A549 (cell line): ENCODE measurements around the gene RNF8. TPM values are rescaled to one million over a fixed set of nuclear protein-coding genes. Genes with fewer than 3 reads are reported as not detected.

Experiments used
- ATAC-seq, 2 experiments: fragments of 200-7000 bp in 1 of 2; fragments of >200 bp in 1 of 2; cut with Nextera tagmentation in 1 of 2; cut with Tn5 transposase in 1 of 2; 3 replicates each; pipeline versions ENCODE4 v1.8.0 to v1.9.1; 2018 to 2020; ENCODE audit warnings: mild to moderate bottlenecking in 1 of 2, moderate library complexity in 1 of 2
- CTCF ChIA-PET: fragments of 300-600 bp; sonication (Branson Sonifier 250); formaldehyde crosslinking; extraction: SDS; loops from one replicate; lab custom pipeline; 2021; ENCODE audit warnings: antibody characterized with exemption, inconsistent platforms; lab: Yijun Ruan, JAX
- POLR2A ChIA-PET: fragments of 350-600 bp; formaldehyde crosslinking; extraction: SDS; loops from one replicate; lab custom pipeline; 2021; ENCODE audit warnings: antibody characterized with exemption, inconsistent platforms; lab: Yijun Ruan, JAX
- DNase-seq, 2 experiments: peaks; one replicate each; pipeline versions ENCODE4 v3.0.0 to v3.0.0-alpha.2; 2011 to 2016; ENCODE audit warnings: low read depth in 1 of 2, low spot score in 1 of 2
- FAIRE-seq: peaks from 2 replicates; lab custom pipeline; 2011; peaks lifted over from hg19 to GRCh38; lab: Jason Lieb, UNC
- H3K27ac ChIP-seq, 2 experiments: fragments of >200 bp; sonication (Bioruptor Twin); formaldehyde crosslinking; 3 replicates each; pipeline ENCODE4 v1.5.1; 2016 to 2017
- H3K4me1 ChIP-seq: fragments of >200 bp; sonication (Bioruptor Twin); formaldehyde crosslinking; 3 replicates; pipeline ENCODE4 v1.6.1; 2016
- H3K4me2 ChIP-seq: fragments of >200 bp; sonication (Bioruptor Twin); formaldehyde crosslinking; 3 replicates; pipeline ENCODE4 v1.6.1; 2016
- H3K4me3 ChIP-seq: fragments of >200 bp; sonication (Bioruptor Twin); formaldehyde crosslinking; 3 replicates; pipeline ENCODE4 v1.5.1; 2016
- H3K9me3 ChIP-seq: fragments of >200 bp; sonication (Bioruptor Twin); formaldehyde crosslinking; 3 replicates; pipeline ENCODE4 v1.6.1; 2016
- CEBPB ChIP-seq, 2 experiments: fragments of >200 bp in 1 of 2; sonication (Bioruptor Twin) in 1 of 2; formaldehyde crosslinking in 1 of 2; IDR thresholded peaks; 2 replicates each; pipeline ENCODE4 v1.6.1; 2012 to 2016
- EHF ChIP-seq: fragments of 250-450 bp; sonication (Bioruptor Pico); IDR thresholded peaks from 2 replicates; pipeline ENCODE4 v1.5.0; 2020; ENCODE audit warnings: mild to moderate bottlenecking
- FOSL2 ChIP-seq, 2 experiments: fragments of 450-650 bp in 1 of 2; fragments of >200 bp in 1 of 2; sonication (Bioruptor Twin) in 1 of 2; formaldehyde crosslinking; IDR thresholded peaks; 2 replicates each; pipeline versions ENCODE4 v1.5.0 to v1.6.1; 2016 to 2020; ENCODE audit warnings: mild to moderate bottlenecking in 1 of 2, moderate library complexity in 1 of 2
- HDAC2 ChIP-seq: fragments of 200-600 bp; sonication (generic); IDR thresholded peaks from 2 replicates; pipeline ENCODE4 v1.6.1; 2016
- HEYL ChIP-seq: fragments of 250-450 bp; sonication (Bioruptor Pico); IDR thresholded peaks from 2 replicates; pipeline ENCODE4 v1.8.0; 2021; ENCODE audit warnings: mild to moderate bottlenecking, moderate library complexity
- HOXA7 ChIP-seq: fragments of 250-450 bp; sonication (Bioruptor Pico); IDR thresholded peaks from 2 replicates; pipeline ENCODE4 v1.5.0; 2020; ENCODE audit warnings: mild to moderate bottlenecking, moderate library complexity
- JUN ChIP-seq, 2 experiments: fragments of >200 bp; sonication (Bioruptor Twin); formaldehyde crosslinking; IDR thresholded peaks; 2 replicates in 1 of 2; 3 replicates in 1 of 2; pipeline ENCODE4 v1.6.1; 2016 to 2017
- JUNB ChIP-seq: fragments of >200 bp; sonication (Bioruptor Twin); formaldehyde crosslinking; IDR thresholded peaks from 2 replicates; pipeline ENCODE4 v1.6.1; 2016
- KDM1A ChIP-seq: fragments of 200-600 bp; sonication (generic); IDR thresholded peaks from 2 replicates; pipeline ENCODE4 v1.6.1; 2016; ENCODE audit warnings: low read depth, mild to moderate bottlenecking
- KDM5A ChIP-seq: fragments of 200-600 bp; sonication (generic); IDR thresholded peaks from 2 replicates; pipeline ENCODE4 v1.6.1; 2016; ENCODE audit warnings: antibody characterized with exemption, mild to moderate bottlenecking
- NPAS2 ChIP-seq: fragments of 250-450 bp; sonication (Bioruptor Pico); IDR thresholded peaks from 2 replicates; pipeline ENCODE4 v1.8.0; 2022; ENCODE audit warnings: mild to moderate bottlenecking, moderate library complexity, borderline replicate concordance
- POLR2A ChIP-seq: IDR thresholded peaks from 2 replicates; pipeline ENCODE4 v1.6.1; 2012; ENCODE audit warnings: mild to moderate bottlenecking, low read length
- POLR2AphosphoS2 ChIP-seq: conservative IDR thresholded peaks from 2 replicates; pipeline ENCODE4 v1.6.1; 2012; ENCODE audit warnings: low read length, improper control_type of control experiment, inconsistent platforms
- RAD21 ChIP-seq, 2 experiments: fragments of >200 bp in 1 of 2; sonication (Bioruptor Twin) in 1 of 2; formaldehyde crosslinking in 1 of 2; IDR thresholded peaks in 1 of 2; conservative IDR thresholded peaks in 1 of 2; 2 replicates in 1 of 2; 3 replicates in 1 of 2; pipeline ENCODE4 v1.6.1; 2012 to 2018; ENCODE audit warnings: inconsistent platforms in 1 of 2
- RFX5 ChIP-seq: fragments of 450-650 bp; IDR thresholded peaks from 2 replicates; pipeline ENCODE4 v1.7.1; 2014; ENCODE audit warnings: antibody characterized with exemption, mild to moderate bottlenecking, moderate library complexity
- SMC3 ChIP-seq: fragments of >200 bp; sonication (Bioruptor Twin); formaldehyde crosslinking; IDR thresholded peaks from 3 replicates; pipeline ENCODE4 v1.6.1; 2018; ENCODE audit warnings: inconsistent platforms
- SREBF2 ChIP-seq: fragments of 450-650 bp; IDR thresholded peaks from 2 replicates; pipeline ENCODE4 v1.6.1; 2014; ENCODE audit warnings: mild to moderate bottlenecking, moderate library complexity
- WGBS: methylation state at CpG from one replicate; pipeline ENCODE4 v1.1.6; 2017; ENCODE audit errors: missing lambda C conversion rate; 5-methylcytosine and 5-hydroxymethylcytosine counted together
- polyA plus RNA-seq, 4 experiments: library from polyadenylated mRNA; depleted of rRNA in 3 of 4; stranded (reverse); fragments of >200 nt; fragmentation: RNase III in 1 of 4; extraction: RNeasy Plus Mini Kit Qiagen cat#74134 plus additional on column Dnase treatment in 1 of 4; gene quantifications; 2 replicates in 3 of 4; 3 replicates in 1 of 4; pipeline ENCODE4 v1.2.3, GENCODE V29; 2011 to 2017
- TF ChIP-seq, protein P1 (sequence below): fragments of 150-350 bp; IDR thresholded peaks from 2 replicates; pipeline ENCODE4 v1.6.1; 2014; ENCODE audit warnings: low read depth, mild to moderate bottlenecking, low read length
- TF ChIP-seq, protein P2 (sequence below): fragments of 250-450 bp; sonication (Bioruptor Pico); IDR thresholded peaks from 2 replicates; pipeline ENCODE4 v1.5.0; 2020; ENCODE audit warnings: low read depth, mild to moderate bottlenecking, moderate library complexity
- TF ChIP-seq, protein P3 (sequence below): fragments of 200-600 bp; sonication (generic); IDR thresholded peaks from 2 replicates; pipeline ENCODE4 v1.6.1; 2016; ENCODE audit warnings: antibody characterized with exemption, mild to moderate bottlenecking, moderate library complexity
- TF ChIP-seq, protein P4 (sequence below): IDR thresholded peaks from 2 replicates; pipeline ENCODE4 v1.6.1; 2012
- TF ChIP-seq, protein P5 (sequence below): IDR thresholded peaks from 2 replicates; pipeline ENCODE4 v1.6.1; 2012; ENCODE audit warnings: low read depth, borderline replicate concordance
- TF ChIP-seq, protein P6 (sequence below): IDR thresholded peaks from 2 replicates; pipeline ENCODE4 v1.6.1; 2012
- TF ChIP-seq, protein P7 (sequence below): fragments of 250-450 bp; sonication (Bioruptor Pico); IDR thresholded peaks from 2 replicates; pipeline ENCODE4 v1.5.0; 2021; ENCODE audit warnings: mild to moderate bottlenecking, moderate library complexity, borderline replicate concordance

Gene RNF8
- polyA plus RNA-seq, 2 of the 4 experiments (the other 2 are of a cell fraction) = 21.4 to 22.0 TPM

DNA sequence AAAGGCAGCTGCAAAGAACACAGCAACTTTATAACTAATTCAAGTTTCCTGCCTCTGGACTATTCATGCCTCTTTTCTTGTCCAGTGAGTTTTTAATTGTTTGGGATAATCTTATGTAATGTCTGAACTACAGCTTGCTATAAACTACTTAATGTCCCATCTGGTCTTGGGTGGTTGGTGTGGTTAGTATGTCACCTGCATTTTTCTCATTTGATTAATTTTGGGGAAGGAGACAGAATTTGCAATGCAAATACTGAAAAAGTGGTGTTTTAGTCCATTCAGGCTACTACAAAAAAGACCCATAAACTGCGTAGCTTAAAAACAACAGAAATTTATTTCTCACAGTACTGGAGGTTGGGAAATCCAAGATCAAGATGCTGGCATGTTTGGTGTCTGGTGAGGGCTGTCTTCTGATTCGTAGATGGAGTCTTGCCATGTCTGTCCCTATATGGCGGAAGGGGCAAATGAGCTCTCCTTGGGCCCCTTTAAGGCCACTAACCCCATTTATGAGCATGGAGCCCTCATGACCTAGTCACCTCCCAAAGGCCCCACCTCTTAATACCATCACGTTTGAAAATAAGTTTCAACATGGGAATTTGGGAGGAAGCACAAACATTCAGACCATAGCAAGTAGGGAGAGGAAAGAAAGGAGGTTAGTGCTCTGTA is 22.4 kb downstream of the RNF8 start:
- 69% methylated on average over 4 of the region's 4 CpGs for WGBS
- ChIA-PET POLR2A (no interaction called here), CTCF (interaction anchor here (1.0 kb wide), 1 partner anchor 10 kb away, joined by 3 read pairs; no protein-coding TSS in a partner anchor)
- no peak overlapping the region for H3K4me2 ChIP-seq
- FAIRE-seq = no peak
- DNase-seq = no peak
- TF ChIP-seq, protein P1, sequence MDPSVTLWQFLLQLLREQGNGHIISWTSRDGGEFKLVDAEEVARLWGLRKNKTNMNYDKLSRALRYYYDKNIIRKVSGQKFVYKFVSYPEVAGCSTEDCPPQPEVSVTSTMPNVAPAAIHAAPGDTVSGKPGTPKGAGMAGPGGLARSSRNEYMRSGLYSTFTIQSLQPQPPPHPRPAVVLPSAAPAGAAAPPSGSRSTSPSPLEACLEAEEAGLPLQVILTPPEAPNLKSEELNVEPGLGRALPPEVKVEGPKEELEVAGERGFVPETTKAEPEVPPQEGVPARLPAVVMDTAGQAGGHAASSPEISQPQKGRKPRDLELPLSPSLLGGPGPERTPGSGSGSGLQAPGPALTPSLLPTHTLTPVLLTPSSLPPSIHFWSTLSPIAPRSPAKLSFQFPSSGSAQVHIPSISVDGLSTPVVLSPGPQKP = no peak
- TF ChIP-seq POLR2A = no peak
- TF ChIP-seq, protein P2, sequence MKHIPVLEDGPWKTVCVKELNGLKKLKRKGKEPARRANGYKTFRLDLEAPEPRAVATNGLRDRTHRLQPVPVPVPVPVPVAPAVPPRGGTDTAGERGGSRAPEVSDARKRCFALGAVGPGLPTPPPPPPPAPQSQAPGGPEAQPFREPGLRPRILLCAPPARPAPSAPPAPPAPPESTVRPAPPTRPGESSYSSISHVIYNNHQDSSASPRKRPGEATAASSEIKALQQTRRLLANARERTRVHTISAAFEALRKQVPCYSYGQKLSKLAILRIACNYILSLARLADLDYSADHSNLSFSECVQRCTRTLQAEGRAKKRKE (CRISPR knock-in tag) = no peak
- TF ChIP-seq EHF (CRISPR knock-in tag) = no peak
- no peak for ATAC-seq
- H3K27ac ChIP-seq = no peak overlapping the region
- no peaks in the 10 kb centered on the region for H3K9me3 ChIP-seq
- H3K4me1 ChIP-seq = no peaks in the 10 kb centered on the region
- no peak overlapping the region for H3K4me3 ChIP-seq

DNA sequence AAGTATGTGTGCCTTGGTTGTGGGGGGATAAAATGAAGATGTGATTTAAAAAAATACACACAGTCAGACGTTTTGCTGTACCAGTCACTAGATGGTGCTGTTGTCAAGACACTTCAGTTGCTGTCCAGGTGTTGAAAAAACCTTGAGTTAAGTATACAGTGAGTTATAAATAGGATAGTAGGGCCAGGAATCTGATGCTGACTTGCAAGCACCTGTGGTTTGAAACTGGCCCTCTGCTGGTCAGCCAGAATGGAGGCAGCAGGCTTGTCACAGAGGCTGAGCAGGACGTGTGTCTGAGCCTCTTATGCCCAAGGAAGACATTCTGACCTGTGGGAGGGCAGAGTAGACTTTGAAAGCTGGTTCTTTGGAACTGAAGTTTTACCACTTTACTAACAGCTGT is 27.8 kb downstream of the RNF8 start:
- no peak overlapping the region for H3K4me3 ChIP-seq
- H3K4me2 ChIP-seq = no peak overlapping the region
- FAIRE-seq (no peak), DNase-seq (peak; percentile 15 to 71), ATAC-seq (peak; percentile 59 to 79)
- H3K9me3 ChIP-seq = no peaks in the 10 kb centered on the region
- ChIA-PET CTCF (interaction anchor here (0.7 to 2.7 kb wide), 9 partner anchors 10 to 100 kb away, joined by 3 to 15 read pairs (median 4); partner anchors contain the start of gene CMTR1), POLR2A (no interaction called here)
- 50% methylated on average over 2 of the region's 2 CpGs for WGBS
- no peaks in the 10 kb centered on the region for H3K4me1 ChIP-seq
- H3K27ac ChIP-seq = no peak overlapping the region
- TF ChIP-seq HDAC2 (no peak), RFX5 (no peak), NPAS2 (no peak), POLR2AphosphoS2 (no peak), JUNB (no peak), CEBPB (IDR thresholded peaks at IDR 0.05) (no peak), SREBF2 (no peak), KDM1A (no peak), KDM5A (no peak), JUN (IDR thresholded peaks at IDR 0.05) (no peak), RAD21 (conservative IDR thresholded peaks at IDR 0.05 in 1 of 2, IDR thresholded peaks at IDR 0.05 in 1 of 2) (peak; percentile 47 to 50; a peak in 4 of 5 replicates), HEYL (CRISPR knock-in tag) (no peak), SMC3 (0 out of 3 replicates have a peak, but pooled peaks have one; percentile 24), HOXA7 (CRISPR knock-in tag) (no peak), FOSL2 (IDR thresholded peaks at IDR 0.05) (no peak), FOSL2 (CRISPR knock-in tag; IDR thresholded peaks at IDR 0.05) (no peak)
- TF ChIP-seq, protein P3, sequence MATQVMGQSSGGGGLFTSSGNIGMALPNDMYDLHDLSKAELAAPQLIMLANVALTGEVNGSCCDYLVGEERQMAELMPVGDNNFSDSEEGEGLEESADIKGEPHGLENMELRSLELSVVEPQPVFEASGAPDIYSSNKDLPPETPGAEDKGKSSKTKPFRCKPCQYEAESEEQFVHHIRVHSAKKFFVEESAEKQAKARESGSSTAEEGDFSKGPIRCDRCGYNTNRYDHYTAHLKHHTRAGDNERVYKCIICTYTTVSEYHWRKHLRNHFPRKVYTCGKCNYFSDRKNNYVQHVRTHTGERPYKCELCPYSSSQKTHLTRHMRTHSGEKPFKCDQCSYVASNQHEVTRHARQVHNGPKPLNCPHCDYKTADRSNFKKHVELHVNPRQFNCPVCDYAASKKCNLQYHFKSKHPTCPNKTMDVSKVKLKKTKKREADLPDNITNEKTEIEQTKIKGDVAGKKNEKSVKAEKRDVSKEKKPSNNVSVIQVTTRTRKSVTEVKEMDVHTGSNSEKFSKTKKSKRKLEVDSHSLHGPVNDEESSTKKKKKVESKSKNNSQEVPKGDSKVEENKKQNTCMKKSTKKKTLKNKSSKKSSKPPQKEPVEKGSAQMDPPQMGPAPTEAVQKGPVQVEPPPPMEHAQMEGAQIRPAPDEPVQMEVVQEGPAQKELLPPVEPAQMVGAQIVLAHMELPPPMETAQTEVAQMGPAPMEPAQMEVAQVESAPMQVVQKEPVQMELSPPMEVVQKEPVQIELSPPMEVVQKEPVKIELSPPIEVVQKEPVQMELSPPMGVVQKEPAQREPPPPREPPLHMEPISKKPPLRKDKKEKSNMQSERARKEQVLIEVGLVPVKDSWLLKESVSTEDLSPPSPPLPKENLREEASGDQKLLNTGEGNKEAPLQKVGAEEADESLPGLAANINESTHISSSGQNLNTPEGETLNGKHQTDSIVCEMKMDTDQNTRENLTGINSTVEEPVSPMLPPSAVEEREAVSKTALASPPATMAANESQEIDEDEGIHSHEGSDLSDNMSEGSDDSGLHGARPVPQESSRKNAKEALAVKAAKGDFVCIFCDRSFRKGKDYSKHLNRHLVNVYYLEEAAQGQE = peak; percentile 47; the same call in 1 of the 2 replicates
- TF ChIP-seq, protein P4, sequence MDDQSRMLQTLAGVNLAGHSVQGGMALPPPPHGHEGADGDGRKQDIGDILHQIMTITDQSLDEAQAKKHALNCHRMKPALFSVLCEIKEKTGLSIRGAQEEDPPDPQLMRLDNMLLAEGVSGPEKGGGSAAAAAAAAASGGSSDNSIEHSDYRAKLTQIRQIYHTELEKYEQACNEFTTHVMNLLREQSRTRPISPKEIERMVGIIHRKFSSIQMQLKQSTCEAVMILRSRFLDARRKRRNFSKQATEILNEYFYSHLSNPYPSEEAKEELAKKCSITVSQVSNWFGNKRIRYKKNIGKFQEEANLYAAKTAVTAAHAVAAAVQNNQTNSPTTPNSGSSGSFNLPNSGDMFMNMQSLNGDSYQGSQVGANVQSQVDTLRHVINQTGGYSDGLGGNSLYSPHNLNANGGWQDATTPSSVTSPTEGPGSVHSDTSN = no peak
- TF ChIP-seq, protein P5, sequence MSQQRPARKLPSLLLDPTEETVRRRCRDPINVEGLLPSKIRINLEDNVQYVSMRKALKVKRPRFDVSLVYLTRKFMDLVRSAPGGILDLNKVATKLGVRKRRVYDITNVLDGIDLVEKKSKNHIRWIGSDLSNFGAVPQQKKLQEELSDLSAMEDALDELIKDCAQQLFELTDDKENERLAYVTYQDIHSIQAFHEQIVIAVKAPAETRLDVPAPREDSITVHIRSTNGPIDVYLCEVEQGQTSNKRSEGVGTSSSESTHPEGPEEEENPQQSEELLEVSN = no peak
- TF ChIP-seq, protein P6, sequence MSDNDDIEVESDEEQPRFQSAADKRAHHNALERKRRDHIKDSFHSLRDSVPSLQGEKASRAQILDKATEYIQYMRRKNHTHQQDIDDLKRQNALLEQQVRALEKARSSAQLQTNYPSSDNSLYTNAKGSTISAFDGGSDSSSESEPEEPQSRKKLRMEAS = no peak
- TF ChIP-seq, protein P1 = no peak
- TF ChIP-seq, protein P7, sequence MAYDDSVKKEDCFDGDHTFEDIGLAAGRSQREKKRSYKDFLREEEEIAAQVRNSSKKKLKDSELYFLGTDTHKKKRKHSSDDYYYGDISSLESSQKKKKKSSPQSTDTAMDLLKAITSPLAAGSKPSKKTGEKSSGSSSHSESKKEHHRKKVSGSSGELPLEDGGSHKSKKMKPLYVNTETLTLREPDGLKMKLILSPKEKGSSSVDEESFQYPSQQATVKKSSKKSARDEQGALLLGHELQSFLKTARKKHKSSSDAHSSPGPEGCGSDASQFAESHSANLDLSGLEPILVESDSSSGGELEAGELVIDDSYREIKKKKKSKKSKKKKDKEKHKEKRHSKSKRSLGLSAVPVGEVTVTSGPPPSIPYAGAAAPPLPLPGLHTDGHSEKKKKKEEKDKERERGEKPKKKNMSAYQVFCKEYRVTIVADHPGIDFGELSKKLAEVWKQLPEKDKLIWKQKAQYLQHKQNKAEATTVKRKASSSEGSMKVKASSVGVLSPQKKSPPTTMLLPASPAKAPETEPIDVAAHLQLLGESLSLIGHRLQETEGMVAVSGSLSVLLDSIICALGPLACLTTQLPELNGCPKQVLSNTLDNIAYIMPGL (CRISPR knock-in tag) = no peak
